ENCODE results near the gene EPB41. TPM values are rescaled to one million over a fixed set of nuclear protein-coding genes. Genes with fewer than 3 reads are reported as not detected.
"Not testable (repeated sequence)": the region's sequence is repeated elsewhere in the genome, so short reads cannot be mapped to it uniquely, and the experiment has no call there.

Gene EPB41
- total and polyA plus RNA-seq, 2 experiments from 2014 or later: 26.8 to 112 TPM

DNA sequence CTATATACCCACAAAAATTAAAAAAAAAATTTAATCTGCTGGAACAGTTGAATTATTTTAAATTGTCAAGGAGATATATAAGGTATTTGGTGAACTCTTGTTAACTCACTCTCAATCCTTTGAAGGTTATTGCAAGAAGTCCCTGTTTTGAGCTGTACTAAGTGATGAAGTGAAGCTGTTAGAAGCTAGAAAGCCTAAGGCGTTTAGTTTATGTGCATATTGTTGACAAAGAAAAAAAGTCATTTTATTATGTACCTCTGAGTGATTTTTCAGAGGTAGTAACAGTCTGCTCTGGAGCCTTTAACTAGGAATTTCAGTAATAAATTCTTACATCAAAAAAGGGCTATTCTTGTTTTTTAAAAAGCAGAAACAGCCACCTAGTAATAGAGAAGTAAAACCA lies 149.7 kb downstream of the EPB41 start:
- Histone ChIP-seq H3F3A (replicated peaks; ENCODE audit: low read depth) (no peaks in the 10 kb centered on the region), H3K4me2 (no peak overlapping the region), H3K4me3 (no peak overlapping the region), H3K4me1 (ENCODE audit: insufficient read depth) (no peaks in the 10 kb centered on the region), H3K27me3 (ENCODE audit: insufficient read depth) (no peaks in the 10 kb centered on the region), H3K79me2 (replicated peaks; ENCODE audit: insufficient read depth) (no peaks in the 10 kb centered on the region), H2AFZ (no peak overlapping the region), H4K20me1 (replicated peaks; ENCODE audit: insufficient read depth) (no peaks in the 10 kb centered on the region), H3K36me3 (ENCODE audit: insufficient read depth) (no peaks in the 10 kb centered on the region; the same call in 1 of the 2 replicates), H3K27ac (ENCODE audit: low read depth) (no peak overlapping the region), H3K9me2 (ENCODE audit: insufficient read depth) (no peaks in the 10 kb centered on the region)
- no peak for ATAC-seq
- Mint-ChIP-seq H3K36me3 (ENCODE audit: low read depth) (peaks cover 4% of the 10 kb centered on the region; the same call in 2 of the 3 replicates), H3K4me1 (peaks cover 8% of the 10 kb centered on the region; the same call in 2 of the 3 replicates), H3K27ac (no peak overlapping the region), H3K4me3 (no peak overlapping the region), H3K27me3 (ENCODE audit: insufficient read depth, low read depth, poor library complexity) (no peaks in the 10 kb centered on the region), H3K9me3 (no peaks in the 10 kb centered on the region)
- TF ChIP-seq ZNF114 (CRISPR knock-in tag; IDR thresholded peaks at IDR 0.05) (no peak), ZNF331 (CRISPR knock-in tag; IDR thresholded peaks at IDR 0.05; ENCODE audit: low read depth) (no peak), NANOG (IDR thresholded peaks at IDR 0.05; ENCODE audit: borderline replicate concordance) (no peak), STAT1 (IDR thresholded peaks at IDR 0.05; ENCODE audit: unreplicated experiment) (no peak)
- DNase-seq (ENCODE audit: low spot score): no peak

DNA sequence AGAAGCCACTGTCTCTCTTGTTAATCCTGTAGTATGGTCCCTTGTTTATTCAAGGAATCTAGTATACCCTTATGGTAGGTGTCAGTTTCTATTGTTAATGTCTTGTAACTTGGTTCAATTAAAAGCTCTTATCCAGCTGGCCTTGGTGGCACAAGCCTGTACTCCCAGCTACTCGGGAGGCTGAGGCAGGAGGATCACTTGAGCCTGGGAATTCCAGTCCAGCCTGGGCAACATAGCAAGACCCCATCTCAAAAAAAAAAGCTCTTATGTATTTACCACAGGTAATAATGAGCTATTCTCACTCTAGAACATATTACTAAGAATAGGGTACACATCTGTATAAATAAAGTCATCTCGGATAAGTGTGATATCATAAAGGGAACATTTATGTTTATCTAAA lies 162.8 kb downstream of the EPB41 start:
- Histone ChIP-seq H2AFZ (no peak overlapping the region), H4K20me1 (replicated peaks; ENCODE audit: insufficient read depth) (no peaks in the 10 kb centered on the region; the same call in 1 of the 2 replicates), H3K4me2 (no peak overlapping the region), H3K9me2 (ENCODE audit: insufficient read depth) (no peaks in the 10 kb centered on the region), H3F3A (replicated peaks; ENCODE audit: low read depth) (no peaks in the 10 kb centered on the region), H3K79me2 (replicated peaks; ENCODE audit: insufficient read depth) (no peaks in the 10 kb centered on the region), H3K27ac (ENCODE audit: low read depth) (no peak overlapping the region), H3K4me1 (ENCODE audit: insufficient read depth) (no peaks in the 10 kb centered on the region), H3K27me3 (ENCODE audit: insufficient read depth) (no peaks in the 10 kb centered on the region), H3K36me3 (ENCODE audit: insufficient read depth) (no peaks in the 10 kb centered on the region), H3K4me3 (no peak overlapping the region)
- H3K9me3 Mint-ChIP-seq: no peaks in the 10 kb centered on the region
- no peak overlapping the region for H3K4me3 Mint-ChIP-seq
- H3K36me3 Mint-ChIP-seq (ENCODE audit: low read depth): peaks cover 3% of the 10 kb centered on the region; the same call in 1 of the 3 replicates
- TF ChIP-seq, protein P1, sequence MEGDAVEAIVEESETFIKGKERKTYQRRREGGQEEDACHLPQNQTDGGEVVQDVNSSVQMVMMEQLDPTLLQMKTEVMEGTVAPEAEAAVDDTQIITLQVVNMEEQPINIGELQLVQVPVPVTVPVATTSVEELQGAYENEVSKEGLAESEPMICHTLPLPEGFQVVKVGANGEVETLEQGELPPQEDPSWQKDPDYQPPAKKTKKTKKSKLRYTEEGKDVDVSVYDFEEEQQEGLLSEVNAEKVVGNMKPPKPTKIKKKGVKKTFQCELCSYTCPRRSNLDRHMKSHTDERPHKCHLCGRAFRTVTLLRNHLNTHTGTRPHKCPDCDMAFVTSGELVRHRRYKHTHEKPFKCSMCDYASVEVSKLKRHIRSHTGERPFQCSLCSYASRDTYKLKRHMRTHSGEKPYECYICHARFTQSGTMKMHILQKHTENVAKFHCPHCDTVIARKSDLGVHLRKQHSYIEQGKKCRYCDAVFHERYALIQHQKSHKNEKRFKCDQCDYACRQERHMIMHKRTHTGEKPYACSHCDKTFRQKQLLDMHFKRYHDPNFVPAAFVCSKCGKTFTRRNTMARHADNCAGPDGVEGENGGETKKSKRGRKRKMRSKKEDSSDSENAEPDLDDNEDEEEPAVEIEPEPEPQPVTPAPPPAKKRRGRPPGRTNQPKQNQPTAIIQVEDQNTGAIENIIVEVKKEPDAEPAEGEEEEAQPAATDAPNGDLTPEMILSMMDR (conservative IDR thresholded peaks at IDR 0.05; ENCODE audit: low read depth in 2 of 2): no peak
- TF ChIP-seq ZNF114 (CRISPR knock-in tag; IDR thresholded peaks at IDR 0.05): no peak
- no peak for TF ChIP-seq EZH2phosphoT487 (IDR thresholded peaks at IDR 0.05; ENCODE audit: unreplicated experiment)
- no peak for TF ChIP-seq CREB1 (CRISPR knock-in tag; IDR thresholded peaks at IDR 0.05; ENCODE audit: low read depth)
- TF ChIP-seq STAT1 (IDR thresholded peaks at IDR 0.05; ENCODE audit: unreplicated experiment): no peak
- TF ChIP-seq JUNB (IDR thresholded peaks at IDR 0.05; ENCODE audit: unreplicated experiment): no peak
- no peak for TF ChIP-seq NANOG (IDR thresholded peaks at IDR 0.05; ENCODE audit: borderline replicate concordance)
- TF ChIP-seq, protein P2, sequence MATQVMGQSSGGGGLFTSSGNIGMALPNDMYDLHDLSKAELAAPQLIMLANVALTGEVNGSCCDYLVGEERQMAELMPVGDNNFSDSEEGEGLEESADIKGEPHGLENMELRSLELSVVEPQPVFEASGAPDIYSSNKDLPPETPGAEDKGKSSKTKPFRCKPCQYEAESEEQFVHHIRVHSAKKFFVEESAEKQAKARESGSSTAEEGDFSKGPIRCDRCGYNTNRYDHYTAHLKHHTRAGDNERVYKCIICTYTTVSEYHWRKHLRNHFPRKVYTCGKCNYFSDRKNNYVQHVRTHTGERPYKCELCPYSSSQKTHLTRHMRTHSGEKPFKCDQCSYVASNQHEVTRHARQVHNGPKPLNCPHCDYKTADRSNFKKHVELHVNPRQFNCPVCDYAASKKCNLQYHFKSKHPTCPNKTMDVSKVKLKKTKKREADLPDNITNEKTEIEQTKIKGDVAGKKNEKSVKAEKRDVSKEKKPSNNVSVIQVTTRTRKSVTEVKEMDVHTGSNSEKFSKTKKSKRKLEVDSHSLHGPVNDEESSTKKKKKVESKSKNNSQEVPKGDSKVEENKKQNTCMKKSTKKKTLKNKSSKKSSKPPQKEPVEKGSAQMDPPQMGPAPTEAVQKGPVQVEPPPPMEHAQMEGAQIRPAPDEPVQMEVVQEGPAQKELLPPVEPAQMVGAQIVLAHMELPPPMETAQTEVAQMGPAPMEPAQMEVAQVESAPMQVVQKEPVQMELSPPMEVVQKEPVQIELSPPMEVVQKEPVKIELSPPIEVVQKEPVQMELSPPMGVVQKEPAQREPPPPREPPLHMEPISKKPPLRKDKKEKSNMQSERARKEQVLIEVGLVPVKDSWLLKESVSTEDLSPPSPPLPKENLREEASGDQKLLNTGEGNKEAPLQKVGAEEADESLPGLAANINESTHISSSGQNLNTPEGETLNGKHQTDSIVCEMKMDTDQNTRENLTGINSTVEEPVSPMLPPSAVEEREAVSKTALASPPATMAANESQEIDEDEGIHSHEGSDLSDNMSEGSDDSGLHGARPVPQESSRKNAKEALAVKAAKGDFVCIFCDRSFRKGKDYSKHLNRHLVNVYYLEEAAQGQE (IDR thresholded peaks at IDR 0.05; ENCODE audit: unreplicated experiment): no peak
- TF ChIP-seq POLR2AphosphoS5 (IDR thresholded peaks at IDR 0.05; ENCODE audit: low read depth): no peak
- TF ChIP-seq, protein P3, sequence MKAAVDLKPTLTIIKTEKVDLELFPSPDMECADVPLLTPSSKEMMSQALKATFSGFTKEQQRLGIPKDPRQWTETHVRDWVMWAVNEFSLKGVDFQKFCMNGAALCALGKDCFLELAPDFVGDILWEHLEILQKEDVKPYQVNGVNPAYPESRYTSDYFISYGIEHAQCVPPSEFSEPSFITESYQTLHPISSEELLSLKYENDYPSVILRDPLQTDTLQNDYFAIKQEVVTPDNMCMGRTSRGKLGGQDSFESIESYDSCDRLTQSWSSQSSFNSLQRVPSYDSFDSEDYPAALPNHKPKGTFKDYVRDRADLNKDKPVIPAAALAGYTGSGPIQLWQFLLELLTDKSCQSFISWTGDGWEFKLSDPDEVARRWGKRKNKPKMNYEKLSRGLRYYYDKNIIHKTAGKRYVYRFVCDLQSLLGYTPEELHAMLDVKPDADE (IDR thresholded peaks at IDR 0.05): no peak
- H3K4me1 Mint-ChIP-seq: no peaks in the 10 kb centered on the region
- no peak for DNase-seq (ENCODE audit: low spot score)
- H3K27me3 Mint-ChIP-seq (ENCODE audit: insufficient read depth, low read depth, poor library complexity): peaks cover 4% of the 10 kb centered on the region
- ATAC-seq: no peak
- H3K27ac Mint-ChIP-seq: no peak overlapping the region

DNA sequence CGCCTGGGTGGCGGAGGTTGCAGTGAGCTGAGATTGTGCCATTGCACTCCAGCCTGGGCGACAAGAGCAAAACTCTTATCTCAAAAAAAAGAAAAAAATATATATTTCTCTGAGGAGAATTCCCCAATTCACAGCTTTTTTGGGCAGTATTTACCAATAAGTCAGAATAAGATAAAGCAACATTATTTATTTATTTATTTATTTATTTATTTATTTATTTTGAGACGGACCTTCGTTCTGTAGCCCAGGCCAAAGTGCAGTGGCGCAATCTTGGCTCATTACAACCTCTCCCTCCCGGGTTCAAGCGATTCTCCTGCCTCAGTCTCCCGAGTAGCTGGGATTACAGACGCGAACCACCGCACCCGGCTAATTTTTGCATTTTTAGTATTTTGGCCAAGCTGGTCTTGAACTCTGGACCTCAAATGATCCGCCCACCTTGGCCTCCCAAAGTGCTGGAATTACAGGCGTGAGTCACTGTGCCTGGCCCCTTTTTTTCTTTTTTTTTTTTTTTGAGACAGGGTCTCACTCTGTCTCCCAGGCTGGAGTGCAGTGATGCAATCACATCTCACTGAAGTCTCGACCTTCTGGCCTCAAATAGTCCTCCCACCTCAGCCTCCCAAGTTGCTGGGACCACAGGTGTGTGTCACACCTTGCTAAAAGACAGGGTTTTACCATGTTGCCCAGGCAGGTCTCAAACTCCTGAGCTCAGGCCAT lies 165.7 kb downstream of the EPB41 start:
- H3K27ac Mint-ChIP-seq; H3K4me3 ChIP-seq; H3K9me3 Mint-ChIP-seq; H4K20me1 ChIP-seq (replicated peaks; ENCODE audit: insufficient read depth); H3K4me1 ChIP-seq (ENCODE audit: insufficient read depth); H2AFZ ChIP-seq; H3K36me3 Mint-ChIP-seq (ENCODE audit: low read depth); H3K79me2 ChIP-seq (replicated peaks; ENCODE audit: insufficient read depth); H3K9me2 ChIP-seq (ENCODE audit: insufficient read depth); H3K27me3 Mint-ChIP-seq (ENCODE audit: insufficient read depth, low read depth, poor library complexity); H3K36me3 ChIP-seq (ENCODE audit: insufficient read depth); H3K4me3 Mint-ChIP-seq; H3F3A ChIP-seq (replicated peaks; ENCODE audit: low read depth); H3K4me2 ChIP-seq; DNase-seq (ENCODE audit: low spot score); ATAC-seq; H3K27me3 ChIP-seq (ENCODE audit: insufficient read depth): not testable (repeated sequence)
- 0 out of 2 replicates have a peak overlapping the region, but pooled peaks have one; percentile 28 for H3K27ac ChIP-seq (ENCODE audit: low read depth)
- H3K4me1 Mint-ChIP-seq: peaks cover 14% of the 10 kb centered on the region
